ENCODE measurements around the gene ANXA7. TPM values are rescaled to one million over a fixed set of nuclear protein-coding genes. Genes with fewer than 3 reads are reported as not detected.

ANXA7 gene
- total RNA-seq, 2 experiments from 2014 or later = 77.7 to 79.6 TPM

DNA sequence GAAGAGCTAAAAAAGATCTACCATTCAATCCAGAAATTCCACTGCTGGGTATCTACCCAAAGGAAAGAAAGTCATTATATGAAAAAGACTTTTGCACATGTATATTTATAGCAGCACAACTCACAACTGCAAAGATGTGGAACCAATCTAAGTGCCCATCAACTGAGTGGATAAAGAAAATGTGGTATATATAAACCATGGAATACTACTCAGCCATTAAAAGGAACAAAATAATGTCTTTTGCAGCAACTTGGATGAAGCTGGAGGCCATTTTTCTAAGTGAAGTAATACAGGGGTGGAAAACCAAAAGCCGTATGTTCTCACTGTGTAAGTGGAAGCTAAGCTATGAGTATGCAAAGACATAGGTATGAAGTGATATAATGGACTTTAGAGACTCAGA is 3.0 kb downstream of the ANXA7 start:
- peak overlapping the region; percentile 82 for H3K4me3 Mint-ChIP-seq
- H3K9me3 ChIP-seq (ENCODE audit: control insufficient read depth in 1 of 2, insufficient read depth in 1 of 2, low read length in 2 of 2) = no peaks in the 10 kb centered on the region
- peaks cover 48% of the 10 kb centered on the region for H3K4me1 ChIP-seq (ENCODE audit: insufficient read depth, low read length)
- intact Hi-C loops (cut with DNase I, micrococcal nuclease) = loop anchor here (5.0 to 10.0 kb wide), 4 partner anchors 49 to 244 kb away; partner anchors contain the start of genes ECD (in 1 of the 2), FAM149B1 (in 1 of the 2) and MRPS16 (in 1 of the 2)
- CTCF ChIA-PET = no interaction called here
- peaks cover 33% of the 10 kb centered on the region for H3K36me3 Mint-ChIP-seq (ENCODE audit: low read depth)
- H3K9me3 Mint-ChIP-seq = no peaks in the 10 kb centered on the region
- POLR2A ChIA-PET = interaction anchor here (4.7 kb wide), 1 partner anchor 84 kb away, joined by 36 read pairs; the partner anchor contains the start of gene PPP3CB
- H3K36me3 ChIP-seq (ENCODE audit: insufficient read depth, low read length) = peaks cover 15% of the 10 kb centered on the region
- H3K27me3 Mint-ChIP-seq = no peaks in the 10 kb centered on the region
- H3K27ac Mint-ChIP-seq = no peak overlapping the region
- H3K4me1 Mint-ChIP-seq (ENCODE audit: low read depth) = peaks cover 79% of the 10 kb centered on the region
- H3K27ac ChIP-seq (ENCODE audit: low read depth in 1 of 2, low read length in 2 of 2) = no peak overlapping the region
- no peak for ATAC-seq (ENCODE audit: poor library complexity)
- H3K27me3 ChIP-seq (ENCODE audit: control insufficient read depth in 1 of 2, insufficient read depth in 2 of 2, low read length in 2 of 2) = no peaks in the 10 kb centered on the region
- H3K4me3 ChIP-seq (ENCODE audit: low read length) = no peak overlapping the region
- TF ChIP-seq, protein P1, sequence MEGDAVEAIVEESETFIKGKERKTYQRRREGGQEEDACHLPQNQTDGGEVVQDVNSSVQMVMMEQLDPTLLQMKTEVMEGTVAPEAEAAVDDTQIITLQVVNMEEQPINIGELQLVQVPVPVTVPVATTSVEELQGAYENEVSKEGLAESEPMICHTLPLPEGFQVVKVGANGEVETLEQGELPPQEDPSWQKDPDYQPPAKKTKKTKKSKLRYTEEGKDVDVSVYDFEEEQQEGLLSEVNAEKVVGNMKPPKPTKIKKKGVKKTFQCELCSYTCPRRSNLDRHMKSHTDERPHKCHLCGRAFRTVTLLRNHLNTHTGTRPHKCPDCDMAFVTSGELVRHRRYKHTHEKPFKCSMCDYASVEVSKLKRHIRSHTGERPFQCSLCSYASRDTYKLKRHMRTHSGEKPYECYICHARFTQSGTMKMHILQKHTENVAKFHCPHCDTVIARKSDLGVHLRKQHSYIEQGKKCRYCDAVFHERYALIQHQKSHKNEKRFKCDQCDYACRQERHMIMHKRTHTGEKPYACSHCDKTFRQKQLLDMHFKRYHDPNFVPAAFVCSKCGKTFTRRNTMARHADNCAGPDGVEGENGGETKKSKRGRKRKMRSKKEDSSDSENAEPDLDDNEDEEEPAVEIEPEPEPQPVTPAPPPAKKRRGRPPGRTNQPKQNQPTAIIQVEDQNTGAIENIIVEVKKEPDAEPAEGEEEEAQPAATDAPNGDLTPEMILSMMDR (IDR thresholded peaks at IDR 0.05) = no peak
- no peak for DNase-seq

DNA sequence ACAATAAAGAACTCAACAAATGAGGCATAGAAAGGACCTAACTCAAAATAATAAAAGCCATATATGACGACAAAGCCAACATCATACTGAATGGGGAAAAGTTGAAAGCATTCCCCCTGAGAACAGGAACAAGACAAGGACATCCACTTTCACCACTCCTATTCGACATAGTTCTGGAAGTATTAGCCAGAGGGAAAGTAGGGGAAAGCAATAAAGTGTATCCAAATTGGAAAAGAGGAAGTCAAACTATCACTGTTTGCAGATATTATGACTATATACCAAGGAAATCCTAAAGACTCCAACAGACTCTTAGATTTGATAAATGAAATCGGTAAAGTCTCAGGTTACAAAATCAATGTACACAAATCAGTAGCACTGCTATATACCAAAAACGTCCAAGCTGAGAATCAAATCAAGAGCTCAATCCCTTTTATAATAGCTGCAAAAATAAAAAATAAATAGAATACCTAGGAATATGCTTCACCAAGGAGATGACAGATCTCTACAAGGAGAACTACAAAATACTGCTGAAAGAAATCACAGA is 4.8 kb downstream of the ANXA7 start:
- no peaks in the 10 kb centered on the region for H3K9me3 ChIP-seq (ENCODE audit: control insufficient read depth in 1 of 2, insufficient read depth in 1 of 2, low read length in 2 of 2)
- intact Hi-C loops (cut with DNase I, micrococcal nuclease) = no loop called here
- H3K27me3 Mint-ChIP-seq = no peaks in the 10 kb centered on the region
- H3K4me3 ChIP-seq (ENCODE audit: low read length) = no peak overlapping the region
- H3K9me3 Mint-ChIP-seq = no peaks in the 10 kb centered on the region
- CTCF ChIA-PET = no interaction called here
- no peak overlapping the region for H3K27ac Mint-ChIP-seq
- no peak overlapping the region for H3K27ac ChIP-seq (ENCODE audit: low read depth in 1 of 2, low read length in 2 of 2)
- ATAC-seq (ENCODE audit: poor library complexity) (no peak), DNase-seq (no peak)
- peaks cover 38% of the 10 kb centered on the region for H3K36me3 Mint-ChIP-seq (ENCODE audit: low read depth)
- H3K4me1 Mint-ChIP-seq (ENCODE audit: low read depth) = peaks cover 80% of the 10 kb centered on the region
- TF ChIP-seq, protein P1 (IDR thresholded peaks at IDR 0.05) = no peak
- H3K4me3 Mint-ChIP-seq = peak overlapping the region; percentile 56
- H3K4me1 ChIP-seq (ENCODE audit: insufficient read depth, low read length) = peaks cover 38% of the 10 kb centered on the region
- H3K36me3 ChIP-seq (ENCODE audit: insufficient read depth, low read length) = peaks cover 15% of the 10 kb centered on the region
- H3K27me3 ChIP-seq (ENCODE audit: control insufficient read depth in 1 of 2, insufficient read depth in 2 of 2, low read length in 2 of 2) = no peaks in the 10 kb centered on the region
- POLR2A ChIA-PET = no interaction called here

DNA sequence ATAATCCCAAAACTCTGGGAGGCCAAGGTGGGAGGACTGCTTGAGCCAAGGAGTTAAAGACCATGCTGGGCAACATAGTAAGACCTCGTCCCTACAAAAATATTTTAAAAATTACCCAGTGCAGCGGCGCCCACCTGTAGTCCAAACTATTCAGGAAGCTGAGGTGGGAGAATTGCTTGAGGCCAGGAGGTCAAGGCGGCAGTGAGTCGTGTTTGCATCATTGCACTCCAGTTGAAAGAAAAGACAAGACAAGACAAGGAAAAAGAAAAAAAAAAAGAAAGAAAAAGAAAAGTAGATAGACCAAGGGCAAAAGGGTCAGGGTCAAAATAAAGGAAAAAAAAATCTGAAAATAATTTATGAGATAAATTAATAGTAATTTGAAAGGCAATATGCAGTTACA is 5.8 kb downstream of the ANXA7 start:
- ChIA-PET CTCF (interaction anchor here (1.0 kb wide), 1 partner anchor 10 kb away, joined by 3 read pairs; no protein-coding TSS in a partner anchor), POLR2A (interaction anchor here (1.3 kb wide), 1 partner anchor 8 kb away, joined by 7 read pairs; no protein-coding TSS in a partner anchor)
- Histone ChIP-seq H3K27me3 (ENCODE audit: control insufficient read depth in 1 of 2, insufficient read depth in 2 of 2, low read length in 2 of 2) (no peaks in the 10 kb centered on the region), H3K36me3 (ENCODE audit: insufficient read depth, low read length) (peaks cover 15% of the 10 kb centered on the region), H3K4me3 (ENCODE audit: low read length) (no peak overlapping the region), H3K4me1 (ENCODE audit: insufficient read depth, low read length) (peaks cover 37% of the 10 kb centered on the region), H3K27ac (ENCODE audit: low read depth in 1 of 2, low read length in 2 of 2) (no peak overlapping the region), H3K9me3 (ENCODE audit: control insufficient read depth in 1 of 2, insufficient read depth in 1 of 2, low read length in 2 of 2) (no peaks in the 10 kb centered on the region)
- no peak overlapping the region for H3K27ac Mint-ChIP-seq
- intact Hi-C loops (cut with DNase I, micrococcal nuclease) = no loop called here
- H3K27me3 Mint-ChIP-seq = no peaks in the 10 kb centered on the region
- peaks cover 33% of the 10 kb centered on the region for H3K36me3 Mint-ChIP-seq (ENCODE audit: low read depth)
- H3K4me3 Mint-ChIP-seq = no peak overlapping the region
- TF ChIP-seq, protein P1 (IDR thresholded peaks at IDR 0.05) = no peak
- DNase-seq = no peak
- peaks cover 84% of the 10 kb centered on the region for H3K4me1 Mint-ChIP-seq (ENCODE audit: low read depth)
- no peak for ATAC-seq (ENCODE audit: poor library complexity)
- no peaks in the 10 kb centered on the region for H3K9me3 Mint-ChIP-seq
